Caki2 (cell line): Measurements from ENCODE around the gene FOCAD. TPM values are rescaled to one million over a fixed set of nuclear protein-coding genes. Genes with fewer than 3 reads are reported as not detected.
A peak's percentile ranks its signal among the peaks of the same experiment; 100 is the strongest.
"Not testable (repeated sequence)": the region's sequence is repeated elsewhere in the genome, so short reads cannot be mapped to it uniquely, and the experiment has no call there.

Source experiments
- DNase-seq: peaks from one replicate; pipeline ENCODE4 v3.0.0-alpha.2; 2015; ENCODE audit warnings: low read depth
- in situ Hi-C: cut with HindIII; loops from 2 replicates; pipeline ENCODE4 v1.10.0; 2016; ENCODE audit warnings: low sequenced_read_pairs, low pct_unique_long_range_greater_than_20kb, mixed read lengths
- total RNA-seq: library from RNA; depleted of rRNA; stranded (reverse); fragments of >200 nt; shearing (Covaris generic); gene quantifications from 2 replicates; pipeline ENCODE4 v1.2.3, GENCODE V29; 2014; ENCODE audit warnings: low replicate concordance; rRNA removed

Gene FOCAD
- 13.2 and 32.4 TPM in 2 replicates for total RNA-seq

- peak; percentile 95 for DNase-seq
- in situ Hi-C loops: no loop called here
Measured at GRCh38 chr9:20684035-20684874, at the start of gene FOCAD. Gene FOCAD, plus strand, starts transcription at chr9:20684259. Its CDS starts 31,095 bp downstream, at chr9:20715354.

GRCh38 chr9:20634895-20635294 lies 49.2 kb upstream of the FOCAD start:
- in situ Hi-C loops: no loop called here
- no peak for DNase-seq

- DNase-seq: no peak
- in situ Hi-C loops: no loop called here
Measured at GRCh38 chr9:20636888-20637440, 47.1 kb upstream of the FOCAD start.

GRCh38 chr9:20640331-20641187 lies 43.5 kb upstream of the FOCAD start:
- in situ Hi-C loops: no loop called here
- peak; percentile 69 for DNase-seq

GRCh38 chr9:20642045-20642444 lies 42.0 kb upstream of the FOCAD start:
- no peak for DNase-seq
- in situ Hi-C loops: no loop called here

GRCh38 chr9:20643660-20644059 lies 40.4 kb upstream of the FOCAD start:
- DNase-seq: no peak
- in situ Hi-C loops: no loop called here

- in situ Hi-C loops: no loop called here
- DNase-seq: no peak
Measured at GRCh38 chr9:20646656-20647055, 37.4 kb upstream of the FOCAD start.

- in situ Hi-C loops: no loop called here
Measured at GRCh38 chr9:20649381-20649780, 34.7 kb upstream of the FOCAD start.

GRCh38 chr9:20650313-20650712 lies 33.7 kb upstream of the FOCAD start:
- DNase-seq: no peak
- in situ Hi-C loops: no loop called here

More at GRCh38 chr9:20649381-20649780, 34.7 kb upstream of the FOCAD start:
- DNase-seq: no peak

GRCh38 chr9:20650750-20651299 lies 33.2 kb upstream of the FOCAD start:
- no peak for DNase-seq
- in situ Hi-C loops: no loop called here

- DNase-seq: no peak
- in situ Hi-C loops: no loop called here
Measured at GRCh38 chr9:20651939-20652338, 32.1 kb upstream of the FOCAD start.

GRCh38 chr9:20658246-20658667 lies 25.8 kb upstream of the FOCAD start:
- DNase-seq, in situ Hi-C loops: not testable (repeated sequence)

- in situ Hi-C loops: no loop called here
- DNase-seq: no peak
Measured at GRCh38 chr9:20658677-20659473, 25.2 kb upstream of the FOCAD start.

- in situ Hi-C loops: no loop called here
- DNase-seq: no peak
Measured at GRCh38 chr9:20659474-20659967, 24.5 kb upstream of the FOCAD start.

- in situ Hi-C loops: no loop called here
- DNase-seq: no peak
Measured at GRCh38 chr9:20662156-20662555, 21.9 kb upstream of the FOCAD start.

- in situ Hi-C loops: no loop called here
- no peak for DNase-seq
Measured at GRCh38 chr9:20663133-20663532, 20.9 kb upstream of the FOCAD start.

GRCh38 chr9:20664501-20664900 lies 19.6 kb upstream of the FOCAD start:
- in situ Hi-C loops: no loop called here
- DNase-seq: no peak

- DNase-seq: no peak
- in situ Hi-C loops: no loop called here
Measured at GRCh38 chr9:20670395-20670794, 13.7 kb upstream of the FOCAD start.
